HG03520 (cell line): ENCODE measurements around the gene S100A3.
"Not testable (repeated sequence)": the region's sequence is repeated elsewhere in the genome, so short reads cannot be mapped to it uniquely, and the experiment has no call there.

Experiments used
- ATAC-seq: cut with Tn5 transposase; IDR thresholded peaks from one replicate; pipeline ENCODE4 v1.9.1; 2021; ENCODE audit warnings: mild to moderate bottlenecking, moderate library complexity; ENCODE audit not compliant: unreplicated experiment

The S100A3 gene

GRCh38 chr1:153548722-153549688, at the start of gene S100A3:
Gene S100A3, minus strand, starts transcription at chr1:153549258. Its CDS starts 773 bp downstream, at chr1:153548485.
- no peak for ATAC-seq

- ATAC-seq, result peak; percentile 97
Observed at GRCh38 chr1:153598309-153599172, 49.5 kb upstream of the S100A3 start.

- no peak for ATAC-seq
Observed at GRCh38 chr1:153597206-153597605, 48.1 kb upstream of the S100A3 start.

GRCh38 chr1:153592748-153593147, 43.7 kb upstream of the S100A3 start:
- ATAC-seq, result no peak

GRCh38 chr1:153588482-153588881, 39.4 kb upstream of the S100A3 start:
- ATAC-seq, result no peak

- not testable (repeated sequence) for ATAC-seq
Observed at GRCh38 chr1:153588033-153588432, 39.0 kb upstream of the S100A3 start.

- ATAC-seq, result no peak
Observed at GRCh38 chr1:153587314-153587713, 38.3 kb upstream of the S100A3 start.

GRCh38 chr1:153586347-153586746, 37.3 kb upstream of the S100A3 start:
- ATAC-seq, result no peak

GRCh38 chr1:153585006-153585405, 35.9 kb upstream of the S100A3 start:
- ATAC-seq, result no peak

GRCh38 chr1:153583976-153584375, 34.9 kb upstream of the S100A3 start:
- ATAC-seq, result no peak

- ATAC-seq, result not testable (repeated sequence)
Observed at GRCh38 chr1:153583514-153583913, 34.5 kb upstream of the S100A3 start.

GRCh38 chr1:153582836-153583235, 33.8 kb upstream of the S100A3 start:
- ATAC-seq, result not testable (repeated sequence)

- no peak for ATAC-seq
Observed at GRCh38 chr1:153578936-153579335, 29.9 kb upstream of the S100A3 start.

- no peak for ATAC-seq
Observed at GRCh38 chr1:153578490-153578889, 29.4 kb upstream of the S100A3 start.

GRCh38 chr1:153577624-153578051, 28.6 kb upstream of the S100A3 start:
- ATAC-seq, result no peak

- no peak for ATAC-seq
Observed at GRCh38 chr1:153577138-153577537, 28.1 kb upstream of the S100A3 start.

- not testable (repeated sequence) for ATAC-seq
Observed at GRCh38 chr1:153575497-153575896, 26.4 kb upstream of the S100A3 start.

GRCh38 chr1:153575081-153575491, 26.0 kb upstream of the S100A3 start:
- ATAC-seq, result not testable (repeated sequence)

- ATAC-seq, result no peak
Observed at GRCh38 chr1:153573351-153573750, 24.3 kb upstream of the S100A3 start.

- no peak for ATAC-seq
Observed at GRCh38 chr1:153572569-153573015, 23.5 kb upstream of the S100A3 start.

- ATAC-seq, result no peak
Observed at GRCh38 chr1:153571706-153572105, 22.6 kb upstream of the S100A3 start.
